HCT116 (cell line): Measurements from ENCODE around the gene MAGOH. TPM values are rescaled to one million over a fixed set of nuclear protein-coding genes. Genes with fewer than 3 reads are reported as not detected.
A peak's percentile ranks its signal among the peaks of the same experiment; 100 is the strongest.

Experiments
- ATAC-seq: fragments of 200-7000 bp; cut with Tn5 transposase; 2 replicates; pipeline ENCODE4 v1.9.1; 2020; ENCODE audit warnings: mild to moderate bottlenecking, moderate library complexity
- BruUV-seq: library from RNA; stranded (reverse); fragments of 400-500 nt; replicated peaks from 2 replicates; lab custom pipeline; 2021; lab: Mats Ljungman, UMichigan
- CTCF ChIA-PET: fragments of 300-600 bp; sonication (Branson Sonifier 250); formaldehyde crosslinking; loops from one replicate; lab custom pipeline; 2021; ENCODE audit warnings: antibody characterized with exemption; lab: Charles Lee
- POLR2A ChIA-PET: fragments of 300-600, 350-600 bp; sonication (Branson Sonifier 250); formaldehyde crosslinking; loops from one replicate; lab custom pipeline; 2021; ENCODE audit warnings: antibody characterized with exemption; lab: Charles Lee
- RAD21 ChIA-PET, 2 experiments: fragments of 300-600 bp; sonication (Branson Sonifier 250); formaldehyde crosslinking; loops; one replicate each; lab custom pipeline; 2023; ENCODE audit warnings: low total read pairs in 2 of 2; ENCODE audit not compliant: uncharacterized antibody in 2 of 2, unreplicated experiment in 2 of 2, low non-redundant PET in 1 of 2; lab: Charles Lee
- DNase-seq: peaks from one replicate; pipeline ENCODE4 v3.0.0-alpha.2; 2010; ENCODE audit warnings: low read depth, low spot score
- H2AFZ ChIP-seq: fragments of 200-600 bp; shearing (Covaris generic), sonication (generic); 2 replicates; pipeline ENCODE4 v1.6.1; 2017; ENCODE audit warnings: low read depth, mixed run types, mixed read lengths, antibody characterized with exemption, low read length; ENCODE audit not compliant: poor library complexity, severe bottlenecking
- H3K27ac ChIP-seq: 2 replicates; pipeline ENCODE4 v1.5.1; 2012; ENCODE audit warnings: low read depth, low read length
- H3K27me3 ChIP-seq: fragments of 200-600 bp; sonication (generic); 2 replicates; pipeline ENCODE4 v1.6.1; 2016; ENCODE audit warnings: mixed run types, low read length, mixed read lengths; ENCODE audit not compliant: insufficient read depth
- H3K36me3 ChIP-seq, 2 experiments: fragments of 200-500 bp in 1 of 2; fragments of 200-600 bp in 1 of 2; sonication (Bioruptor generic) in 1 of 2; sonication (generic) in 1 of 2; 2 replicates each; pipeline versions ENCODE4 v1.5.1 to v1.6.1; 2014 to 2016; ENCODE audit warnings: low read length in 2 of 2, inconsistent platforms in 1 of 2, mixed read lengths in 1 of 2, mixed run types in 1 of 2; ENCODE audit not compliant: insufficient read depth in 2 of 2, control insufficient read depth in 1 of 2
- H3K4me1 ChIP-seq, 2 experiments: fragments of 200-600 bp in 1 of 2; sonication (generic) in 1 of 2; 2 replicates each; pipeline versions ENCODE4 v1.5.1 to v1.6.1; 2012 to 2017; ENCODE audit warnings: low read length in 2 of 2, inconsistent platforms in 1 of 2, mild to moderate bottlenecking in 1 of 2, mixed read lengths in 1 of 2, mixed run types in 1 of 2, moderate library complexity in 1 of 2; ENCODE audit not compliant: insufficient read depth in 2 of 2, control insufficient read depth in 1 of 2
- H3K4me2 ChIP-seq: fragments of 200-600 bp; sonication (generic); 2 replicates; pipeline ENCODE4 v1.6.1; 2017; ENCODE audit warnings: mixed run types, low read length, mixed read lengths
- H3K4me3 ChIP-seq, 2 experiments: fragments of 200-600 bp in 1 of 2; sonication (generic) in 1 of 2; replicated peaks in 1 of 2; 2 replicates each; pipeline ENCODE4 v1.5.1; 2011 to 2016; ENCODE audit warnings: low read length in 2 of 2, control low read depth in 1 of 2, low read depth in 1 of 2, mild to moderate bottlenecking in 1 of 2, mixed read lengths in 1 of 2, mixed run types in 1 of 2
- H3K79me2 ChIP-seq: fragments of 200-600 bp; sonication (generic); 2 replicates; pipeline ENCODE4 v1.6.1; 2017; ENCODE audit warnings: mild to moderate bottlenecking, mixed run types, low read length, moderate library complexity, mixed read lengths; ENCODE audit not compliant: insufficient read depth
- H3K9ac ChIP-seq: fragments of 200-600 bp; sonication (generic); 2 replicates; pipeline ENCODE4 v1.6.1; 2016; ENCODE audit warnings: low read length, mixed read lengths
- H3K9me2 ChIP-seq: fragments of 200-600 bp; sonication (generic), shearing (Covaris generic); 2 replicates; pipeline ENCODE4 v1.6.1; 2017; ENCODE audit warnings: mixed run types, mild to moderate bottlenecking, moderate library complexity; ENCODE audit not compliant: insufficient read depth
- H3K9me3 ChIP-seq, 2 experiments: fragments of 200-500 bp in 1 of 2; fragments of 200-600 bp in 1 of 2; sonication (Bioruptor generic) in 1 of 2; sonication (generic) in 1 of 2; 2 replicates each; pipeline ENCODE4 v1.6.1; 2014 to 2017; ENCODE audit warnings: low read length in 2 of 2, mixed read lengths in 2 of 2, inconsistent platforms in 1 of 2, low read depth in 1 of 2, mild to moderate bottlenecking in 1 of 2, mixed run types in 1 of 2, moderate library complexity in 1 of 2; ENCODE audit not compliant: control insufficient read depth in 1 of 2, insufficient read depth in 1 of 2
- H4K20me1 ChIP-seq: fragments of 200-600 bp; sonication (generic), shearing (Covaris generic); 2 replicates; pipeline ENCODE4 v1.6.1; 2017; ENCODE audit warnings: mixed run types, mild to moderate bottlenecking, moderate library complexity; ENCODE audit not compliant: insufficient read depth
- CBX3 ChIP-seq: IDR thresholded peaks from 2 replicates; pipeline ENCODE4 v1.6.1; 2012; ENCODE audit warnings: low read depth
- CEBPB ChIP-seq: IDR thresholded peaks from 2 replicates; pipeline ENCODE4 v1.6.1; 2012; ENCODE audit warnings: low read depth
- EGR1 ChIP-seq: IDR thresholded peaks from 2 replicates; pipeline ENCODE4 v1.6.1; 2012; ENCODE audit warnings: low read depth
- ELF1 ChIP-seq: IDR thresholded peaks from 2 replicates; pipeline ENCODE4 v1.6.1; 2012; ENCODE audit warnings: low read depth, borderline replicate concordance
- EZH2 ChIP-seq: fragments of 200-600 bp; sonication (generic); IDR thresholded peaks from 2 replicates; pipeline ENCODE4 v1.6.1; 2017; ENCODE audit warnings: antibody characterized with exemption, mixed run types
- EZH2phosphoT487 ChIP-seq: fragments of 200-600 bp; IDR thresholded peaks from 2 replicates; pipeline ENCODE4 v1.6.1; 2018; ENCODE audit warnings: antibody characterized with exemption, borderline replicate concordance
- FOSL1 ChIP-seq: IDR thresholded peaks from 2 replicates; pipeline ENCODE4 v1.6.1; 2012; ENCODE audit warnings: low read depth
- JUND ChIP-seq: IDR thresholded peaks from 2 replicates; pipeline ENCODE4 v1.6.1; 2012
- POLR2A ChIP-seq: IDR thresholded peaks from 2 replicates; pipeline ENCODE4 v1.7.0; 2011; ENCODE audit warnings: borderline replicate concordance; ENCODE audit not compliant: insufficient read depth, insufficient read length; ENCODE audit errors: extremely low read depth
- POLR2AphosphoS5 ChIP-seq: IDR thresholded peaks from 2 replicates; pipeline ENCODE4 v1.6.1; 2011; ENCODE audit warnings: mild to moderate bottlenecking, low read depth, low read length, moderate library complexity
- RAD21 ChIP-seq: IDR thresholded peaks from 2 replicates; pipeline ENCODE4 v1.6.1; 2012; ENCODE audit warnings: low read depth, mild to moderate bottlenecking
- SIN3A ChIP-seq: IDR thresholded peaks from 2 replicates; pipeline ENCODE4 v1.6.1; 2012; ENCODE audit warnings: low read depth
- SP1 ChIP-seq: IDR thresholded peaks from 2 replicates; pipeline ENCODE4 v1.6.1; 2012; ENCODE audit warnings: low read depth
- SRF ChIP-seq: IDR thresholded peaks from 2 replicates; pipeline ENCODE4 v1.6.1; 2012; ENCODE audit warnings: low read depth
- YY1 ChIP-seq: IDR thresholded peaks from 2 replicates; pipeline ENCODE4 v1.6.1; 2011; ENCODE audit warnings: low read length, low read depth, moderate library complexity, mild to moderate bottlenecking; ENCODE audit not compliant: insufficient replicate concordance; ENCODE audit errors: extremely low read depth
- ZFX ChIP-seq: fragments of 450-650 bp; IDR thresholded peaks from 2 replicates; pipeline ENCODE4 v1.6.1; 2017
- ZNF274 ChIP-seq: fragments of 200-500 bp; sonication (Bioruptor generic); IDR thresholded peaks from 2 replicates; pipeline ENCODE4 v1.6.1; 2014; ENCODE audit warnings: mild to moderate bottlenecking, low read depth, low read length, inconsistent platforms
- intact Hi-C: fragments of 100-400 bp; cut with micrococcal nuclease; formaldehyde crosslinking; loops from 2 replicates; pipeline ENCODE4 v1.10.0; 2022
- total RNA-seq: library from RNA; stranded (reverse); gene quantifications from one replicate; pipeline ENCODE4 v1.2.1, GENCODE V29; 2021; ENCODE audit not compliant: unreplicated experiment
- TF ChIP-seq, protein P1 (sequence below), 3 experiments: fragments of 200-600 bp in 1 of 3; sonication (generic) in 1 of 3; IDR thresholded peaks in 2 of 3; conservative IDR thresholded peaks in 1 of 3; 2 replicates each; pipeline ENCODE4 v1.5.1; 2012 to 2017; ENCODE audit warnings: low read depth in 2 of 3, low read length in 2 of 3, antibody characterized with exemption in 1 of 3, borderline replicate concordance in 1 of 3, control low read depth in 1 of 3, mild to moderate bottlenecking in 1 of 3, mixed read lengths in 1 of 3, mixed run types in 1 of 3, moderate library complexity in 1 of 3; ENCODE audit not compliant: insufficient read depth in 1 of 3
- TF ChIP-seq, protein P2 (sequence below): IDR thresholded peaks from 2 replicates; pipeline ENCODE4 v1.6.1; 2011; ENCODE audit warnings: mild to moderate bottlenecking, low read length, moderate library complexity; ENCODE audit not compliant: insufficient replicate concordance; ENCODE audit errors: extremely low read depth

The MAGOH gene
- total RNA-seq, 1 experiment from 2014 or later, result 63.7 TPM

DNA sequence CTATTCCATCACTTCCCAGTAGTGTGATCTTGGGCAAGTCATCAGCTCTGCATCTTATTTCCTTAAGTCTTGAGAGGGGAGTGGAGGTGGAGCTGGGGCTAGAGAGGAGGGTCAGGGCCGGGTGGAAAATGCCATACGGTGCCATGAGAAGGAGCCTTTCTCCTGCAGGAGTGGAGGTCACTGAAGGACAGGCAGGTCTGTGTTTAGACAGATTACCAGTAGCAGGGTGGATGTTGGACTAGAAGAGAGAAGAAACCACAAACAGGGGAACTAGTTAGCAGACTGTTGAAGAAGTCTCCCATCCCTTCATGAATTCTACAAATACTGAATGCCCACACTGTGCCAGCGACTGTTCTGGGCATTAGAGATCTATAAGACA lies 55.6 kb downstream of the MAGOH start:
- Histone ChIP-seq H3K4me2 (peak overlapping the region; percentile 46), H3K4me3 (no peak overlapping the region), H3K27ac (no peak overlapping the region), H3K4me1 (peaks cover 0 to 13% of the 10 kb centered on the region in 2 experiments; a peak in 2 of 4 replicates), H3K9me3 (no peaks in the 10 kb centered on the region), H3K9ac (no peak overlapping the region), H4K20me1 (no peaks in the 10 kb centered on the region), H3K27me3 (no peaks in the 10 kb centered on the region), H3K9me2 (no peaks in the 10 kb centered on the region), H2AFZ (peak overlapping the region; percentile 92), H3K36me3 (no peaks in the 10 kb centered on the region), H3K79me2 (no peaks in the 10 kb centered on the region)
- ATAC-seq (no peak), DNase-seq (no peak)
- ChIA-PET POLR2A (no interaction called here), RAD21 (no interaction called here), CTCF (interaction anchor here (0.6 to 2.9 kb wide), 6 partner anchors 9 to 469 kb away, joined by 3 to 15 read pairs (median 5); no protein-coding TSS in a partner anchor)
- TF ChIP-seq CBX3 (no peak), ZFX (no peak), SIN3A (no peak), JUND (no peak), SRF (no peak), EZH2phosphoT487 (no peak), ZNF274 (no peak), EZH2 (no peak), RAD21 (no peak), YY1 (no peak), CEBPB (no peak), ELF1 (no peak), POLR2A (no peak), POLR2AphosphoS5 (no peak), SP1 (no peak), EGR1 (no peak), FOSL1 (no peak)
- TF ChIP-seq, protein P1, sequence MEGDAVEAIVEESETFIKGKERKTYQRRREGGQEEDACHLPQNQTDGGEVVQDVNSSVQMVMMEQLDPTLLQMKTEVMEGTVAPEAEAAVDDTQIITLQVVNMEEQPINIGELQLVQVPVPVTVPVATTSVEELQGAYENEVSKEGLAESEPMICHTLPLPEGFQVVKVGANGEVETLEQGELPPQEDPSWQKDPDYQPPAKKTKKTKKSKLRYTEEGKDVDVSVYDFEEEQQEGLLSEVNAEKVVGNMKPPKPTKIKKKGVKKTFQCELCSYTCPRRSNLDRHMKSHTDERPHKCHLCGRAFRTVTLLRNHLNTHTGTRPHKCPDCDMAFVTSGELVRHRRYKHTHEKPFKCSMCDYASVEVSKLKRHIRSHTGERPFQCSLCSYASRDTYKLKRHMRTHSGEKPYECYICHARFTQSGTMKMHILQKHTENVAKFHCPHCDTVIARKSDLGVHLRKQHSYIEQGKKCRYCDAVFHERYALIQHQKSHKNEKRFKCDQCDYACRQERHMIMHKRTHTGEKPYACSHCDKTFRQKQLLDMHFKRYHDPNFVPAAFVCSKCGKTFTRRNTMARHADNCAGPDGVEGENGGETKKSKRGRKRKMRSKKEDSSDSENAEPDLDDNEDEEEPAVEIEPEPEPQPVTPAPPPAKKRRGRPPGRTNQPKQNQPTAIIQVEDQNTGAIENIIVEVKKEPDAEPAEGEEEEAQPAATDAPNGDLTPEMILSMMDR (IDR thresholded peaks at IDR 0.05 in 2 of 3, conservative IDR thresholded peaks at IDR 0.05 in 1 of 3; ENCODE audit: borderline replicate concordance in 1 of 3, insufficient read depth in 1 of 3, low read depth in 2 of 3, low read length in 2 of 3), result no peak
- TF ChIP-seq, protein P2, sequence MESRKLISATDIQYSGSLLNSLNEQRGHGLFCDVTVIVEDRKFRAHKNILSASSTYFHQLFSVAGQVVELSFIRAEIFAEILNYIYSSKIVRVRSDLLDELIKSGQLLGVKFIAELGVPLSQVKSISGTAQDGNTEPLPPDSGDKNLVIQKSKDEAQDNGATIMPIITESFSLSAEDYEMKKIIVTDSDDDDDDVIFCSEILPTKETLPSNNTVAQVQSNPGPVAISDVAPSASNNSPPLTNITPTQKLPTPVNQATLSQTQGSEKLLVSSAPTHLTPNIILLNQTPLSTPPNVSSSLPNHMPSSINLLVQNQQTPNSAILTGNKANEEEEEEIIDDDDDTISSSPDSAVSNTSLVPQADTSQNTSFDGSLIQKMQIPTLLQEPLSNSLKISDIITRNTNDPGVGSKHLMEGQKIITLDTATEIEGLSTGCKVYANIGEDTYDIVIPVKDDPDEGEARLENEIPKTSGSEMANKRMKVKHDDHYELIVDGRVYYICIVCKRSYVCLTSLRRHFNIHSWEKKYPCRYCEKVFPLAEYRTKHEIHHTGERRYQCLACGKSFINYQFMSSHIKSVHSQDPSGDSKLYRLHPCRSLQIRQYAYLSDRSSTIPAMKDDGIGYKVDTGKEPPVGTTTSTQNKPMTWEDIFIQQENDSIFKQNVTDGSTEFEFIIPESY, result no peak
- intact Hi-C loops, result loop anchor here (5.0 to 10.0 kb wide), 2 partner anchors 168 to 480 kb away; no protein-coding TSS in a partner anchor
- no TSS peak for BruUV-seq
